Hematopoietic multipotent progenitor cell treated with erythropoietin and hydrocortisone succinate and interleukin-3 and kit ligand, for 6 days (in vitro differentiated cells): Measurements from ENCODE around the gene FAIM2.
A peak's percentile ranks its signal among the peaks of the same experiment; 100 is the strongest.
"Not testable (repeated sequence)": the region's sequence is repeated elsewhere in the genome, so short reads cannot be mapped to it uniquely, and the experiment has no call there.

Experiments used
- DNase-seq: peaks from one replicate; pipeline ENCODE4 v3.0.0-alpha.2; 2015

The FAIM2 gene

DNA sequence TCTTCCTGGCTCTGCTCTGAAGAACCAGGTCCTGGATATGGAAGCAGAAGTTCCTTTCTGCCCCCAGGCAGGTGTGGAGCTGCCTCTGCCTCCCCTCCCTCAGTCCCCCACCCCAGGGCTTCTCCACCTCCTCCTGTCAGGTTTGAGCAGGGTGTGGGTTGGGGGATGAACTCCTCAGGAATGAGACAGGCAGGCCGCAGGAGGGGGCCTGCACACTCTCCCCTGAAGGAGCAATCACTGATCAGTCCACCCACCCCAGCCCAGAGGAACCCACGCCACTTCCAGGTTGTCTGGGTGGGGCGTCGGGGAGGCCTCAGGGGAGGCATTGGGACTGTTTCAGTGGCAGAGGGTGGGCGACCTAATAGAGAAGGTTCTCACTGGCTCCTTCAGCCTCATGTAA is 26.6 kb downstream of the FAIM2 start:
- no peak for DNase-seq

DNA sequence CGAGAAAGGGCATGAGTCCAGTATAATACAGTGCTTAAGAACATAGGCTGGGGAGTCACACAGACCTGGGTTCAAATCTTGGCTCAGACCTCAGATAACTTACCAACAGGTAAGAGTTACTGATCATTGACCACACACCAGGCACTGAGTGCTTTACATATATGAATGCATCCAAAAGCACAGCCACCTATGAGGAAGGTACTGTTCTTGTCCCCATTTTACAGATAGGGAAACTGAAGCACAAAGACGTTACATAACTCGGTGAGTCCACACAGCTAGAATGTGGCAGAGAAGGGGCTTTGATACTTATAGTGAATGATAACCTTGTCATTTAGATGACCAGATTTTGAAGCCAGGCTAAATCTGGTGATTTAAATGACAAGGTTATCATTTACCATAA is 27.6 kb downstream of the FAIM2 start:
- DNase-seq: no peak

DNA sequence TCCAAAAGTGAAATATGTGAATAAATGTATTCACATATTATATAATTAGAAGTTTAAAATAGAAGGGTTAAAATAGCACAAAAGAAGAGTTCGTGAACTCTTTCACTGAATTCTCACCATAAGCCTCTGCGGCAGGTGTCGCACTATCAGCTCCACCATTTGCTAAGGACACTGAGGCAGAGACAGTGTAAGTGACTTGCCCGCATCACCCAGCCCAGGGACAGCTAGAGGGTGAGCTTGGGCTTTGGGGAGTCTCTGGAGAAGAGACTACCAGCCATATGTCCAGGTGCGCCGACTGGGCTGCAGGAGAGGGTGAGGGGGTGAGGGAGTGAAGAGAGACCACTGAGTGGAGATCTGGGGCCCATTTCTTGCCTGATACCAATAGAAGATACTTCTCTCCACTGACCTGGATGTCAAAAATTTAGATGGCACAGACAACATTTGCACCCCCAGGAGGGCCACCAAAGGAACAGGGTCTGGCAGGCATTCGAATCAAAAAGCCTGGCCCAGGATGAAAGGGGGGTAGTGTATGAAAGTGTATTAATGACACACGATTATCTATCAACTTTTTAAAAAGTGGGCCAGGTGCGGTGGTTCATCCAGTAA is 28.5 kb downstream of the FAIM2 start:
- DNase-seq: no peak

DNA sequence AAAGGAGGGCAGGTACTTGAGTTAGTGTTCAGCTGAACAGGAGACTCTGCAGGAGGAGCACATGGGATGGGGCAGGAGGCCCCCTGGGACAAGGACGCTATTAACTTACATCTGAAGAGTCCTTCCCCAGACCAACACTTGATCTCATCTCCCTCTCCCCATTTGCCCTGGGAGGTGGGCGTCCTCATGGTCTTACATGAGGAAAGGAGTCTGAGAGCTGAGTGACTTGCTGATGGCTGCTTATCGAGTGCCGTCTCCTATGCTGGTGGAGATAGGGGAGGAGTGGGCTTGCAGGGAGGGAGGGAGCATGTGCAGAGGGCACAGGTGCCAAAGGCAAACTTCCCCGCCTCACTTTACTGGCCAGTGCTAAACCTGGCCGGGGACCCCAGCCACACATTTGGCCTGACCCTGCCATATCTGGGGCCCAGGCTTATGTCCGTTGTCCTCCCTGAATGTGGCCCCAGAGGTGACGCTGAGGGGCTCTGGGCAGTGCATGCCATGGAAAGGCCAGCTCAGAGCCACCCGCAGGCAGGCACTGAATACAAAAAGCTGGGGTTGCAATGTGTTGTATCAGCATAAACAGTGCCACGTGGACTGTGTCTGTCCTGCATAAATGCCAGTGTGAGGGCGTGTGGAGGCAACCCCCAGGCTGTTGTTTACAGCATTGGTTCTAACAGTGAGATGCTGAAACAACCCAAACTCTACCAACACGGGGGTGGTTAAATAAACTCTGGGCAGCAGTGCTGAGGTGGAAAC is 29.4 kb downstream of the FAIM2 start:
- DNase-seq: no peak

DNA sequence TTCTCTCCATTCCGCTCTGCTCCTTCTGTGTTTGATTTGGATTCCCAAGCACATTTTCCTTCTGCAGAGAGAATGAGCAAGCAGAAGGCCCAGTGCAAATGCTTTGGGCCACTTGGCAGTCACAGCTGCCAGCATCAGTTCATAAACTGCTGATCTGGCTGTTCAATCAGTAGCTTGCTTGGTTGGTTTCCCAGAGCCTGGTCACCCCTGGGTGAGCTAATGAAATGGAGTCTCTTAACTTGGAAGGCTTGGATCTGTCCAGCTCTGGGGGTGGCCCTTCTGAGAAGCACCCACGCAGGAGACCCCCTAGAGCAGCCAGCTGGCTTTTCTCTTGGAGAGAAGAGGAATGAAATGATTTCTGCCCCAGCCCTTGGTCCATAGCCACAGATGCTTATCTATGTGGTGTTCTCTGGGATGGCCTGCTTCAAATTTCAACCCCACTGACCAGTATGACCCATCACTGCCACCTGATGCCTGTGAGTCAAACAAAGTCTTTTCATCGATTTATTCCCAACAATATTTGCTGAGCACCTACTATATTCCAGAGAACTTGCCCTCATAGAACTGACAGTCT is 30.3 kb downstream of the FAIM2 start:
- DNase-seq: no peak

DNA sequence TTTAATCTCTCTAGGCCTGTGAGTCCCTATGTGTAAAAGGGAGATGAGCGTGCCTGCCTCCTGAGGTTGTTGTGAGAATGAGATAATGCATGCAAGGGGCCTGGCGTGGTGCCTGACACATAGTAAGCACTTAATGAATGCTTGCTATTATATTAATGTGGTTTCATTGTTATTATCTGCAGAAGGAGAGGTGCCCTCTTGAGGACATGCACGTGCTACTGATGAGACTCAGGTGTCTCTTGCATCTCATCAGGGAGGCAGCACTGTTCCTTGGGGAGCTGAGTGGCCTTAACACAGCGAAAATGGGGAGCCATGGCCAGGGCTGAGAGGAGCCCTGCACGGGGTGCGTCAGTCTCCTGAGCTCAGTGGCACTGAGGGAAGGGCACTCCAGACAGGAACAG is 30.9 kb downstream of the FAIM2 start:
- peak; percentile 89 for DNase-seq

DNA sequence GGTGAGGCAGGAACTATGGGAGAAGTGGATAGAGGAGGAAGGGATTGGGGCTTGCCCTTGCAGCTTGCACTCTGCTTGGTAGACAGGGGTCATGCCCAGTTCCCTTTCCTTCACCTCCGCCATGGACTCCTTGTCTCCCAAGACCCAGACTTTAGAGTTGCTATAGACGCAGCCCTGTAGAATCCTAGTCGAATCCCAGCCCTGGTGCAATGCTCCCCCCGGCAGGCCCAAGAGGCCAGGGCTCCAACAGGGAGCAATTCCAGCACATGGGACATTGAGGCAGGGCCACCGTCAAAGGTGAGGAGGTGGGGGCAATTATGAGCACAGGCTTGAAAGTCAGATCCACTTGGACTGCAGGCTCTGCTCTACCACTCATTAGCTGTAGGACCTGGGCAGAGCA is 31.3 kb downstream of the FAIM2 start:
- no peak for DNase-seq

DNA sequence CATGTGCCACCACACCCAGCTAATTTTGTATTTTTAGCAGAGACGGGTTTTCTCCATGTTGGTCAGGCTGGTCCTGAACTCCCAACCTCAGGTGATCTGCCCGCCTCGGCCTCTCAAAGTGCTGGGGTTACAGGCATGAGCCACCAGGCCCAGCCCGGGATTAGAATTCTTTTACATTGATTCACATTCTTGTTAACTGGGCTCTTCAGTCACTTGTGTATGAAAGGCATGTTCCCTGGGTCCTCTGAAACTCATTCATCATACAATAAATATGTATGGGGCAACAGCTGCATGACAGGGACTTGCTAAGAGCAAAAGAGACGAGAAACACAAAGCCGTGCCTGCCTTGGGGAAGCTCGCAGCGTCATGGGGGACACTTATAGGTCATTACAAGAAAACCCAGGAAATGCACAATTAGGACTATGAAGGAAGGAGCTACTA is 31.9 kb downstream of the FAIM2 start:
- DNase-seq: not testable (repeated sequence)

DNA sequence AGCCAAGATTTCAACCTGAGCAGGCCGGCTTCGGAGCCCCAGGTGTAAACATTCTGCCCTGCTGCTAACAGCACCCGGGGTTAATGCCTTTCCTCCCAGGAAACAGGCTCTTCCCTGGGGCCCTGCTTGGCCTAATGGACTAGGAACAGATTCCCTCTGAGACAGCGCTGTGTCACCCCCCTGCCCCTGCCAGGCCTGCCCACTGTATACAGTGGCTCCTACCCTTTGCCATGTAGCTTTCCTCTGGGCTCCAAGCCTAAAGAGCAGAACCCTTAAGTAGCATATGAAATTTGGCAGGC is 32.5 kb downstream of the FAIM2 start:
- DNase-seq: no peak

DNA sequence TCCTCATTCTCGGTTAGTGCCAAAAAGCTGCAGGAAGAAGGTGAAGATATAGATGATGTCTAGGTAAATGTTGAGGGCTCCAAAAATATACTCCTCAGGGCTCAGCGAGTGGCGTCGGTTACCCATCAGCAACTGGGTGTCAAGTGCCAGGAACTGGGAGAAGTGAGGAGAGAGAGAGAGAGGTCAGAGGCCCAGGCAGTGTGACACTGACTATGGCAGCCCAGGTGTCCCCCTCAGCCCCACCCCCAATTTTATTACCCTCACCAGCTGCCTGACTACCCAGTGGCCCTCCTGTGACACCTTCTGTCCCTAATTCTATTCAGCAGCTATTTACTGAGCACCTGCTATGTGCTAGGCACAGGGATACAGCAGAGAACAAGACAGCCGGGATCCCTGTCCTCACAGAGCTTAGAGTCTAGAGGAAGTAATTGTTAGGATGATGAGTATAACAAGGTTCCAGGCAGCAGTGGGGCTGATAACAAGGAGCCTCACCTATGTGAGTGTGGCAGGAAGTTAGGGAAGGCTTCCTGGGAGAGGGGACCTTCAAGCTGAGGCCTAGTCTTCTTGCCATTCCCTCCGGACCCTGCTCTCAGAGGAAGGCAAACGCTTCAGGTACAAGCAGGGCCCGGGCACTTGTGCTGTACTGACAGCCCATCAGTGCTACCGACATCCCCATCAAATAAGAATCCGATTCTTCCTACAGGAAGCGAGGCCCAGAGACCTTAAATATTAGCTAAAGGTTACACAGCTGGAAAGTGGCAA is 33.0 kb downstream of the FAIM2 start:
- no peak for DNase-seq

DNA sequence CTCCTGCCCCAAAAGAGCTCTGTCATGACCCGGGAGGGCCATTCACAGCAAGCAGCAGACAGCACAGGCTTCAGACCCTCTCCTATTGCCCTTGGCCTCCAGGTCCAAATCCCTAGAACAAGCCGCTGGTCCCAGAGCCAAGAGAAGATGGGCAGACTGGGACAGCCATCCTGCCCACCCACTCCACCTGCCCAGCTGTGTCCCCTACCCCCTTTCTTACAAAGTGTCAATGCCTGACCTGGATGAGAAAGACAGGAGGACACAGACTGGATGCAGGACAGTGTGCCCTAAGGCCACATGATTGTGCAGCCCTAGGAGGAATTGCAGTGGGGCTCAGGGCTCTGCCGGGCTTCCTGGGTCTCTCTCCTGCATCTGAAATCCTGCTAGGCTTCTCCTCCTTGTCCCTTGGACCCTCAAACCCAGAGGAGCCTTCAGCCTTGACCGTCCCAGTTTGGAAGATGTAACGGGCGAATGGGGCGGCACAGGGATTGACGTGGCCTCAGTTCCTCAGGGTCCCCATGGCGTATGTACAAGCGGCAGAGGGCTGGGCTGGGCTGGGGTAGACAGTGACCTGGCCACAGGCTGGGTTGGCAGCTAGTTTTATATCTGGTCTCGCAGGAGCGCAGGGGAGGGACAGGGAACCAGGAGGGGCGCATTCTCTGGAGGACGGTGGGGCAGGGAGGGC is 33.7 kb downstream of the FAIM2 start:
- no peak for DNase-seq

DNA sequence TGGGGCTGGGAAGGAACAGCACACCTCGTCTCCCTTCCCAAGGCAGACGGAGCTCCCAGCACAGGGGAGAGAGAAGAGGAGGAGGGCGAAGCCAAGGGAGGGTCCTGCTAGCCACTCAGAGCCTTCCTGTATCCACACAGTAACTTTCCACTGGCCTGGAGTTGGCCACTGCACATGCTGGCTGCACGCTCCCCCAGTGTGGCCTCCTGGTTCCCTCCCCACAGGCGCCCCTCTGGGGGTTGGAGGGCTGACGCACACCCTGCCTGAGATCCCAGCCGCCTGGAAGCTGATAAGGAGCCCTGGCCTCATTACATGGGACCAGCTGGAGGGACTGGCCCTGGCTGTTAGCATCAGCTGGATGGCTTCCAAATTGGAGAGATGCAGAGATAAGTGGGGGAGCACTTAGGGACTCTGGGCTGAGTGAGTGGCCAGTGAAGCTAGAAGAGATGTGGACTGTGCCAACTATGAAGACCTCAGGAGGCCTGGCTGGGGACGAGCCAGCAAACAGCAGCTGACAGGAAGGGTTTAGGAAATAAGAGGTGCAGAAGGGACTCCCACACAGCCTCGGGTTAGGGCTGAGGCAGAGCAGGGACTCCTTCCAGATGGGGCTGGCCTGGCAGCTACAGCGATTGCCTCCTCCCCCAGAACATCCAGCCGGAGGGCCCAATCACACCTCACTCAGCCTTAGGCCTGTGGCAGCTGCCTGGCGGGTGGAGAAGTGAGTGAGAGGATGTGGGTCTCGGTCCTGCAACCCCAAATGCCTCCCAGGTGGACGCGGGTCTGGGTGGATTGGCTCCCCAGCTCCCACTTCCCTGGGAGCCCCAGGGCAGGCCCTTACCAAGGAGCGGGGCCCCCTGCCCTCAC is 34.5 kb downstream of the FAIM2 start:
- peak; percentile 92 for DNase-seq

DNA sequence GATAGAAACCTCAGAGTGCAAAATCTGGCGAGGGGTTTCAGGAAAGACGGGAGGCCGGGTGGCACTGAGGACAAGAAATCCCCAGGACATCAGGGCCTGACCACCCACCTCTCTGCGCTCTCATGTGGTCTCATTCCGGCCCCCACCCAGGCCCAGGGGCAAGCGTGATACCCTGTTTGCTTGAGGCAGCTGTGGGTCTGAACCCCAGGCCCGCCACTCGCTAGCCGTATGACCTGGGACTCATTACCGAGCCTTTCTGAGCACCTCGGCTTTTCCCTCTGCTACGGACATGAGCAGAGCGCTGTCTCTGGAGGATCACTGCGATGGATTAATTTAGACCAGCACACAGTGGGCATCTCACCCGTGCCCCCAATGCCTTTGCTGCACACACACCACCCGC is 35.3 kb downstream of the FAIM2 start:
- DNase-seq: no peak

DNA sequence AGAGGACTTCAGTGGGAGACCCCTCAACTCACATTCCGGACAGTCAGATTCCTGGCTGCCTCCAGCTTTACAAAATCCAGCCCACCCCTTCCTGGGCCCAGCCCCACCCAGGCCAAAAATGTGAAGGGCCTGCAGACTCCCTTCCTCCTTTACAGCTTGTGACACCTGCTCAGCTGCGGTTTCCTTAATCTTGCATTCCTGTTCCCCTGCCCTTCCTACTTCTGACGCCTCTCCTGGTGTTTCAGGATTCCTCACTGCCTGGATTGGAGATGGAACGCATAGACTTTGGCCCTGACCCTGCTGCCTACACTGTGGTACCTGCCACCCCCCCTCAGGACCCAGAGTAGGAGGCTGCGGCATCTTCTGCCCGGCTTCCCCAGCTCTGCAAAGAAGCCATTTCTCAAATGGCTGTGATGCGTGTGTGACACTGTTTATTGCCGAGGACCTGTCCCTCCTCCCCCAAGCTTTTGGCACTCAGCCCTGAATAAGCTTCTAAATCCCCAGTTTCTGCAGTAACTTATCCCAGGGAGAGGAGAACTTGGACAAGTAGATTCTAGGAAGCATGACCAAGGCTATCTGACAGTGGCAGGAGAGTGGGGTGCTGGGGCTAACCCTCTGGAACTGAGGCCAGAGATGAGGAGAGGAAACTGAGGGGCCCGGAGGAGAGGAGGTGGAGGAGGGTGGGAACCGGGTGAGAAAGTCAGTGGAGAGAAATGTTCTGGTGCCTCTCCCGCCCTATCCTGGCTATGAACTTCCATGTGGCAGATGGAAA is 35.9 kb downstream of the FAIM2 start:
- DNase-seq: peak; percentile 19

DNA sequence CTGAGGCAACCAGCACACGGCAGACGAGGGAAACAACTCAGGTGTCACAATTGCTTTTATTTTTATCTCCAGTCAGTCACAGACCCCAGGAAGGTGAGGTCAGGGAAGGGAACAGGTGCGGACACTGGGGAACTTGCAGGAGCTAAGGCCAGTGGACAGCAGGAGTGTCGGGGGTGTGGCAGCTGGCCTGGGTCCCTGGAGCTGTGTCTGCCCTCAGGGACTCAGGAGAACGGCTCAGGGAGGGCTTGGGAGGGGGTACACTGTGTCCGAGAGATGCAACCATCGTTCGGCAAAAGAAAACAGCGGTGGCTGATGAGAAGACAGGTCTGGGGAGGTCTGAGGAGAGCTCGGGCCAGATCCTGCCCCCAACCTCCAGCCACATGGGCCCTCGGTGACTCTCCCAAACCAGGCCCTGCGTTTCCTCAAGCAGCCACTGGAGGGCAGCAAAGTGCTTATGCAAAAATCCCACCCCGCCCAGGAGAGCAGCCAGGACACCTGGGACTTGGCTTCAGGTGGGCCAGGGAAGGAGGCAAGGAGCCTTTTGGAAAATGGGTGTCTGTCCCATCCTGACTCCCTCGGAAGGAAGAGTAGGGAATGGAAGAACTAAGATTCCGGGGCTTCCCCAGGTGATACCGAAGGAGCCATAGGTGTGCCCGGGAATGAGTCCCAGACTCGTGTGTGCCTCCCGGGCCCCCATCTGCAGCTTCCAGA is 36.7 kb downstream of the FAIM2 start:
- DNase-seq: peak; percentile 83

DNA sequence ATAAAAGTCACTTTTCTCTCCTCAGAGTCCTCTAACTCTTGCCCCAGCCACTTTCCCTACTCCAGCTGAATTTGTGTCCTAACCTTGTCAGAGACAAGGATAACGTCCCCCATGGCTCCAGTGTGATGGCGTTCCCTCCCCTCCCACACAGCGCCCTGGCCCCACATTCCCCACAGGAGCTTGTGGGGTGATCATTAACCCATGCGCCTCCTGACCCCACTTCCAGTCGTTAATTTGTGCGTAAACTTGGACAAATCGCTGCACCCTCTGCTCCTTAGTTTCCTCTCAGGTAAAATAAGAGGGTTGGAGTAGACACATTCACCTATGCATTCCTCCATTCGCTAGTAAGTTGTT is 37.9 kb downstream of the FAIM2 start:
- DNase-seq: no peak

DNA sequence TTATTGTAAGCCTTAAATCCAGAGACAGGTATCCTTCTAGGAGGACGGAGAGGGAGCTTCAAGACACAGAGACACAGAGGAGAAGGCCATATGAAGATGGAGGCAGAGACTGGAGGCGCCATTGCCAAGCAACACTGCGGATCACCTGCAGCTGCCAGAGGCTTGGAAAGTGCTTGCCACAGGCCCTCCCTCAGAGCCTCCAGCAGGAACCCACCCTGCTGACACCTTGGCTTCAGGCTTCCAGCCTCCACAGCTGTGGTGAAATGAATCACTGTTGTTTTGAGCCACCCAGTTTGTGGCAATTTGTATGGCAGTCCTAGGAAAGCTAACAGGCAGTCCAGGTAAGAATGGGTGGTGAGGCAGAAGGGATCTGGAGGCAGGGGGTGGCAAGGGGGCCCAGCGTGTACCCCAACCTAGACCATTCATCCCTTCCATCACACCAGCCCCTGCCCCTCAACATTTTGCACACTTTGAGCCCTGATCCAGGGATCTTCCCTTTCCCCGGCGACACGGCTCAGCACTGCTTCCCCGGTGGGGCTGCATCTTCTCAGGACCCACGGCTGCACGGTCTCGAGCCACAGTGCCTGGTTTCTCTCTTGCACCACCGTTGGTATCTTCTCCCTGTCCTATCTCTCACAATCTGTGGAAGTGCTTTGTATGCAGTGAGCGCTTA is 38.5 kb downstream of the FAIM2 start:
- no peak for DNase-seq

DNA sequence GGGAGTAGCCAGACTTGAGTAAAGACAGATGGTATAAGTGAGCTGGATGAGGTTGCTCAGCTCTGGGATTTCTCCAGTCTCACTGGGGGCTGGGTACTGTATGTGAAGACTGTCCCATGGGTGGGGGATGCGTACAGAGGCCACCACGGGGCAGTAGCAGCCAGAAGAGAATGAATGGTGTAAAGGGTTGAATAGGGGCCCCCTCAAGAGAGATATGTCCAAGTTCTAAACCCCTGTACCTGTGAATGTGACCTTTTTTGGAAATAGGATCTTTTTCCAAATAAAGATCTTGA is 39.0 kb downstream of the FAIM2 start:
- DNase-seq: no peak

DNA sequence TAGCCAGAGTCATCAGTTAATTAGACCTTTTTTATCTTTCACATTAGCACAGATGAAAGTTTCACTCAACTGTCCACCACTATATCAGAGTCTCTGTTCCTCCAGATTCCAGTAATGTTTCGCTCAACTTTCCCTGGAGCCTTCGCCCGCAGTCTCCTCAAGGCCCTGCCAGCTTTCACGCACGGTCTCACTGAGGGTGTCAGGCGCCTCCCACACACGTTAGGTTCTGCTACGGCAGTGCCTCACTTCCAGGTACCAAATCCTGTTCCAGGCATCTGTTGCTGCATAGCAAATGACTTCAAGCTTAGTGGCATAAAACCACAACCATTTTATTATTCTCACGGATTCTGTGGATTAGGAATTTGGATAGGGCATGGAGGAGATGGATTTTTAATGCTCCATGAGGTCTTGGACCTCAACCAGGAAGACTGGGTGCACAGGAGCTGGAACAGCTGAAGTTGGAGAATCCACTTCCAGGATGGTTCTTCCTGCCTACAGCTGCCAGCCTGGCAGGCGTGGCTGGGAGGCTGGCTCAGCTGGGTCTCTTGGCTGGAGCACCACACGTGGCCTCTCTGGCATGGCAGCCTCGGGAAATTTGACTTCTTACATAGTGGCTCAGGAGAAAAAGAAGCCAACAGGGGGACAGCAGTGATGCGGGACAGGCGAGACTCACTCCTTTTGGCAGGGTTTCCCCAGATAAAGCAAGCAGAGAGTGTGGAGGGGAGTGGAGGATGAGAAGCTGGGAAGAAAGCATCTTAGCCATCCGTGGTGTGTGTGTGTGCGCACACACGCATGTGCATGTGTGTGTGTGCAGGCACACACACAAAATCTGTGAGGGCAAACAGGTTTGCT is 39.5 kb downstream of the FAIM2 start:
- DNase-seq: no peak

DNA sequence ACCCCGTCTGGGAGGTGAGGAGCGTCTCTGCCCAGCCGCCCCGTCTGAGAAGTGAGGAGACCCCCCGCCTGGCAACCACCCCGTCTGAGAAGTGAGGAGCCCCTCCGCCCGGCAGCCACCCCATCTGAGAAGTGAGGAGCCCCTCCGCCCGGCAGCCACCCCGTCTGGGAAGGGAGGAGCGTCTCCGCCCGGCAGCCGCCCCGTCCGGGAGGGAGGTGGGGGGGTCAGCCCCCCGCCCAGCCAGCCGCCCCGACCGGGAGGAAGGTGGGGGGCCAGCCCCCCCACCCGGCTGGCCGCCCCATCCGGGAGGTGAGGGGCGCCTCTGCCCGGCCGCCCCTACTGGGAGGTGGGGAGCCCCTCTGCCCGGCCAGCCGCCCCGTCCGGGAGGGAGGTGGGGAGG is 42.8 kb downstream of the FAIM2 start:
- not testable (repeated sequence) for DNase-seq
